SK-N-SH (cell line): ENCODE results near the gene MELK. TPM values are rescaled to one million over a fixed set of nuclear protein-coding genes. Genes with fewer than 3 reads are reported as not detected.
A peak's percentile ranks its signal among the peaks of the same experiment; 100 is the strongest.

ENCODE experiments used
- CTCF ChIA-PET: fragments of 300-600, 350-600 bp; formaldehyde crosslinking; extraction: SDS; loops from one replicate; lab custom pipeline; 2021; lab: Yijun Ruan, JAX
- POLR2A ChIA-PET: fragments of 350-600 bp; sonication (Branson Sonifier 250); formaldehyde crosslinking; extraction: SDS; loops from one replicate; lab custom pipeline; 2020; ENCODE audit warnings: antibody characterized with exemption, inconsistent platforms; lab: Yijun Ruan, JAX
- DNase-seq: peaks from one replicate; pipeline ENCODE4 v3.0.0; 2012
- H2AFZ ChIP-seq: fragments of 200-600 bp; sonication (generic); 2 replicates; pipeline ENCODE4 v1.8.1; 2016; ENCODE audit warnings: antibody characterized with exemption, mild to moderate bottlenecking, low read depth
- H3F3A ChIP-seq: fragments of 200-600 bp; sonication (generic); replicated peaks from 2 replicates; pipeline ENCODE3; 2016; ENCODE audit warnings: antibody characterized with exemption, mild to moderate bottlenecking; ENCODE audit not compliant: insufficient read depth
- H3K27ac ChIP-seq, 2 experiments: fragments of 200-500 bp in 1 of 2; fragments of 200-600 bp in 1 of 2; sonication (Bioruptor generic) in 1 of 2; sonication (generic), shearing (Covaris generic) in 1 of 2; 2 replicates each; pipeline versions ENCODE4 v1.5.1 to v1.6.1; 2014 to 2016; ENCODE audit warnings: low read depth in 2 of 2, inconsistent platforms in 1 of 2, low read length in 1 of 2, mild to moderate bottlenecking in 1 of 2, mixed read lengths in 1 of 2
- H3K27me3 ChIP-seq: fragments of 200-600 bp; sonication (generic), shearing (Covaris generic); 2 replicates; pipeline ENCODE4 v1.6.1; 2016; ENCODE audit warnings: mixed run types; ENCODE audit not compliant: insufficient read depth
- H3K36me3 ChIP-seq, 2 experiments: fragments of 200-500 bp in 1 of 2; fragments of 200-600 bp in 1 of 2; sonication (Bioruptor generic) in 1 of 2; sonication (generic) in 1 of 2; replicated peaks in 1 of 2; 2 replicates each; pipeline versions ENCODE3 to v1.5.1; 2014 to 2016; ENCODE audit warnings: low read length in 1 of 2, mild to moderate bottlenecking in 1 of 2; ENCODE audit not compliant: insufficient read depth in 2 of 2, control insufficient read depth in 1 of 2
- H3K4me1 ChIP-seq, 2 experiments: fragments of 200-500 bp in 1 of 2; fragments of 200-600 bp in 1 of 2; sonication (Bioruptor generic) in 1 of 2; sonication (generic), shearing (Covaris generic) in 1 of 2; 2 replicates each; pipeline versions ENCODE4 v1.5.1 to v1.6.1; 2014 to 2016; ENCODE audit warnings: low read depth in 1 of 2, low read length in 1 of 2, mixed run types in 1 of 2; ENCODE audit not compliant: insufficient read depth in 2 of 2, control insufficient read depth in 1 of 2
- H3K4me2 ChIP-seq: fragments of 200-600 bp; sonication (generic), shearing (Covaris generic); 2 replicates; pipeline ENCODE4 v1.6.1; 2017; ENCODE audit warnings: mixed run types
- H3K4me3 ChIP-seq, 2 experiments: fragments of 200-500 bp in 1 of 2; fragments of 200-600 bp in 1 of 2; sonication (Bioruptor generic) in 1 of 2; sonication (generic), shearing (Covaris generic) in 1 of 2; 2 replicates each; pipeline versions ENCODE4 v1.5.1 to v1.8.1; 2014 to 2016; ENCODE audit warnings: low read depth in 2 of 2, inconsistent platforms in 1 of 2, low read length in 1 of 2, mild to moderate bottlenecking in 1 of 2, mixed read lengths in 1 of 2, moderate library complexity in 1 of 2
- H3K79me2 ChIP-seq: fragments of 200-600 bp; sonication (generic); 2 replicates; pipeline ENCODE4 v1.8.1; 2017; ENCODE audit warnings: mild to moderate bottlenecking; ENCODE audit not compliant: insufficient read depth
- H3K9ac ChIP-seq: fragments of 200-600 bp; sonication (generic); 2 replicates; pipeline ENCODE4 v1.6.1; 2017; ENCODE audit warnings: mixed run types
- H3K9me2 ChIP-seq: fragments of 200-600 bp; sonication (generic); 2 replicates; pipeline ENCODE4 v1.6.1; 2017; ENCODE audit warnings: mixed run types
- H3K9me3 ChIP-seq: fragments of 200-600 bp; sonication (generic); 2 replicates; pipeline ENCODE4 v1.6.1; 2017; ENCODE audit warnings: mixed run types, mild to moderate bottlenecking, moderate library complexity
- H4K20me1 ChIP-seq: fragments of 200-600 bp; sonication (generic); 2 replicates; pipeline ENCODE4 v1.6.1; 2017; ENCODE audit warnings: mild to moderate bottlenecking, mixed run types; ENCODE audit not compliant: insufficient read depth
- ELF1 ChIP-seq: IDR thresholded peaks from 2 replicates; pipeline ENCODE4 v1.4.0; 2012
- EZH2phosphoT487 ChIP-seq: fragments of 200-600 bp; sonication (generic); IDR thresholded peaks from 2 replicates; pipeline ENCODE4 v1.6.1; 2017; ENCODE audit warnings: low read depth, mixed run types, mild to moderate bottlenecking, antibody characterized with exemption, moderate library complexity, borderline replicate concordance
- FOSL2 ChIP-seq: IDR thresholded peaks from 2 replicates; pipeline ENCODE4 v1.4.0; 2012; ENCODE audit warnings: low read depth, mild to moderate bottlenecking, moderate library complexity, borderline replicate concordance
- GATA2 ChIP-seq: sonication (generic); formaldehyde crosslinking; IDR thresholded peaks from 2 replicates; pipeline ENCODE4 v1.5.0; 2020; ENCODE audit warnings: mild to moderate bottlenecking, missing genetic modification reagents
- JUND ChIP-seq: IDR thresholded peaks from 2 replicates; pipeline ENCODE4 v1.4.0; 2012
- MAX ChIP-seq: IDR thresholded peaks from 2 replicates; pipeline ENCODE4 v1.4.0; 2012; ENCODE audit warnings: low read depth
- MXI1 ChIP-seq: IDR thresholded peaks from 2 replicates; pipeline ENCODE4 v1.6.1; 2012; ENCODE audit warnings: mild to moderate bottlenecking, low read depth, low read length, improper control_type of control experiment
- PBX3 ChIP-seq: IDR thresholded peaks from 2 replicates; pipeline ENCODE4; 2012
- POLR2AphosphoS5 ChIP-seq: IDR thresholded peaks from 2 replicates; pipeline ENCODE4 v1.6.1; 2012; ENCODE audit warnings: low read depth, low read length
- REST ChIP-seq: IDR thresholded peaks from 2 replicates; pipeline ENCODE4 v1.6.1; 2012; ENCODE audit warnings: mild to moderate bottlenecking, low read depth, low read length, moderate library complexity
- TCF12 ChIP-seq: IDR thresholded peaks from 2 replicates; pipeline ENCODE4 v1.4.0; 2012
- TEAD4 ChIP-seq: IDR thresholded peaks from 2 replicates; pipeline ENCODE4 v1.4.0; 2012; ENCODE audit warnings: mild to moderate bottlenecking, borderline replicate concordance; ENCODE audit not compliant: insufficient read depth
- USF1 ChIP-seq: IDR thresholded peaks from 2 replicates; pipeline ENCODE4 v1.4.0; 2012; ENCODE audit warnings: low read depth, borderline replicate concordance
- WGBS: methylation state at CpG from one replicate; pipeline ENCODE4 v1.1.6; 2017; ENCODE audit warnings: low lambda C conversion rate; 5-methylcytosine and 5-hydroxymethylcytosine counted together
- polyA plus RNA-seq, 3 experiments: library from polyadenylated mRNA; depleted of rRNA; stranded (reverse); fragments of >200 nt; gene quantifications; 2 replicates each; pipeline ENCODE4 v1.2.3, GENCODE V29; 2012
- TF ChIP-seq, protein P1 (sequence below): fragments of 150-350 bp; IDR thresholded peaks from 2 replicates; pipeline ENCODE4 v1.6.1; 2016; ENCODE audit warnings: mild to moderate bottlenecking, low read depth, low read length

The MELK gene
- polyA plus RNA-seq, 1 of the 3 experiments (the other 2 are of a cell fraction), result 16.5 TPM

GRCh38 chr9:36590231-36590630, 17.5 kb downstream of the MELK start (continued):
- TF ChIP-seq MAX, result no peak
- TF ChIP-seq, protein P1, sequence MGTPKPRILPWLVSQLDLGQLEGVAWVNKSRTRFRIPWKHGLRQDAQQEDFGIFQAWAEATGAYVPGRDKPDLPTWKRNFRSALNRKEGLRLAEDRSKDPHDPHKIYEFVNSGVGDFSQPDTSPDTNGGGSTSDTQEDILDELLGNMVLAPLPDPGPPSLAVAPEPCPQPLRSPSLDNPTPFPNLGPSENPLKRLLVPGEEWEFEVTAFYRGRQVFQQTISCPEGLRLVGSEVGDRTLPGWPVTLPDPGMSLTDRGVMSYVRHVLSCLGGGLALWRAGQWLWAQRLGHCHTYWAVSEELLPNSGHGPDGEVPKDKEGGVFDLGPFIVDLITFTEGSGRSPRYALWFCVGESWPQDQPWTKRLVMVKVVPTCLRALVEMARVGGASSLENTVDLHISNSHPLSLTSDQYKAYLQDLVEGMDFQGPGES, result no peak
- TF ChIP-seq FOSL2, result no peak
- TF ChIP-seq, all 33 proteins: peak for 0

- Histone ChIP-seq H3K9ac (peak overlapping the region; percentile 15; the same call in 1 of the 2 replicates), H3K36me3 (peaks cover 0 to 19% of the 10 kb centered on the region in 2 experiments), H3K9me2 (no peaks in the 10 kb centered on the region), H3K27me3 (no peaks in the 10 kb centered on the region), H4K20me1 (no peaks in the 10 kb centered on the region), H2AFZ (no peak overlapping the region), H3K27ac (peak overlapping the region in 1 of 2 experiments; percentile 81; a peak in 2 of 4 replicates), H3K4me3 (no peak overlapping the region), H3K4me1 (peaks cover 0 to 8% of the 10 kb centered on the region in 2 experiments; a peak in 1 of 4 replicates), H3K9me3 (no peaks in the 10 kb centered on the region), H3K4me2 (no peak overlapping the region; the same call in 1 of the 2 replicates), H3F3A (peaks cover 12% of the 10 kb centered on the region), H3K79me2 (peaks cover 84% of the 10 kb centered on the region)
- TF ChIP-seq ELF1 (no peak), FOSL2 (peak; percentile 59; the same call in 1 of the 2 replicates), PBX3 (peak; percentile 17; the same call in 1 of the 2 replicates), JUND (peak; percentile 40; the same call in 1 of the 2 replicates), POLR2AphosphoS5 (no peak), TCF12 (peak; percentile 59)
- CTCF ChIA-PET, result interaction anchor here (0.6 kb wide), 1 partner anchor 27 kb away, joined by 4 read pairs; no protein-coding TSS in a partner anchor
- 79% methylated on average over 4 of the region's 4 CpGs for WGBS
- DNase-seq, result no peak
- POLR2A ChIA-PET, result no interaction called here
Observed at GRCh38 chr9:36592801-36593583, 20.3 kb downstream of the MELK start.

DNA sequence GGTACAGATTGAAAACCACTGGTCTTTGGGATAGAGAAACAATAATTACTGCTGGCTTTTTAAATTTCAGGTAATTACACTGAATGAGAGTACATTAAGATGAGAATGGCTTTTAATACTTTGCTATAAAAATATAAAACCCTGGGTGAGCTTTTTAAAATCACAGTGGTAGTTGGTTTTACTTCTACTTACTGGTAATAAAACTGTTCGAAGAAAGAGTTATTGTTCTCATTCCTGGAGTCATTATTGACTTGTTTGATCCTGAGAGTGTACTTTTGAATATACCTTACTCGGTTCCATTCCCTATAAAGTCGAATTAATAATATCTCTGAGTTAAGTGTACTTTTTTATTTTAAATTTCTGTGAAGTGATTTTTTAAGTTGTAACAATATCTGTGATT, 21.5 kb downstream of the MELK start:
- Histone ChIP-seq H2AFZ (no peak overlapping the region), H3K4me2 (no peak overlapping the region), H4K20me1 (no peaks in the 10 kb centered on the region), H3K9me2 (no peaks in the 10 kb centered on the region), H3K27me3 (no peaks in the 10 kb centered on the region), H3K9me3 (no peaks in the 10 kb centered on the region), H3K79me2 (peaks cover 77% of the 10 kb centered on the region), H3F3A (peaks cover 12% of the 10 kb centered on the region), H3K4me3 (no peak overlapping the region), H3K9ac (no peak overlapping the region), H3K4me1 (peaks cover 0 to 15% of the 10 kb centered on the region in 2 experiments; a peak in 1 of 4 replicates), H3K36me3 (peaks cover 2 to 19% of the 10 kb centered on the region in 2 experiments), H3K27ac (no peak overlapping the region)
- WGBS, result 95% methylated on average over 3 of the region's 3 CpGs
- ChIA-PET POLR2A (no interaction called here), CTCF (interaction anchor here (0.8 to 1.3 kb wide), 2 partner anchors 39 to 135 kb away, joined by 3 to 4 read pairs; no protein-coding TSS in a partner anchor)
- no peak for DNase-seq
- TF ChIP-seq TEAD4, result no peak
- no peak for TF ChIP-seq REST
- no peak for TF ChIP-seq FOSL2
- no peak for TF ChIP-seq USF1
- TF ChIP-seq GATA2 (CRISPR knock-in tag), result no peak
- TF ChIP-seq EZH2phosphoT487, result no peak
- TF ChIP-seq, protein P1, result no peak
- no peak for TF ChIP-seq MXI1
- TF ChIP-seq ELF1, result no peak
